NCI-H2171 treated with DMSO at 0.1 percent for 48 hours (cell line): ENCODE data around the gene PAOX.
A peak's percentile ranks its signal among the peaks of the same experiment; 100 is the strongest.

Experiments
- DNase-seq: peaks from one replicate; lab custom pipeline; 2025; lab: John Stamatoyannopoulos, UW

Gene PAOX

GRCh38 chr10:133350283-133350949 is 28.6 kb upstream of the PAOX start:
- DNase-seq = no peak

DNA sequence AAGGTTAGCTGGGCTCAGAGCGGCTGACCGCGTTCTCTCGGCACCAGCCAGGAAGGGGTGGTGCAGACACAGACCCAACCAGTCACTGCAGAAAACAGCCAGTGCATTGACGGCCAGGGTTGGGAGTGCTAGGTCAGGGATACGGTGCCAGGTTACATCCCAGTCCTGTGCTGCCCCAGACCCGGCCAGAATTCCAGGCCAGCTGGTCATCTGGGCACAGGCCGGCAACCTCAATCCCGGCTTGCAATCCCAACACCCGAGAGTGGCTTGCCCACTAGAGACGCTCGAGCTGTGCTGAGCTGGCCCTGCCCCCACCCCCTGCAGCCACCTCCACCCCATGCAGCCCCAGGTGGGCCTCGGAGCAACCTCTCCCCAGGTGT is 28.1 kb upstream of the PAOX start:
- no peak for DNase-seq

DNA sequence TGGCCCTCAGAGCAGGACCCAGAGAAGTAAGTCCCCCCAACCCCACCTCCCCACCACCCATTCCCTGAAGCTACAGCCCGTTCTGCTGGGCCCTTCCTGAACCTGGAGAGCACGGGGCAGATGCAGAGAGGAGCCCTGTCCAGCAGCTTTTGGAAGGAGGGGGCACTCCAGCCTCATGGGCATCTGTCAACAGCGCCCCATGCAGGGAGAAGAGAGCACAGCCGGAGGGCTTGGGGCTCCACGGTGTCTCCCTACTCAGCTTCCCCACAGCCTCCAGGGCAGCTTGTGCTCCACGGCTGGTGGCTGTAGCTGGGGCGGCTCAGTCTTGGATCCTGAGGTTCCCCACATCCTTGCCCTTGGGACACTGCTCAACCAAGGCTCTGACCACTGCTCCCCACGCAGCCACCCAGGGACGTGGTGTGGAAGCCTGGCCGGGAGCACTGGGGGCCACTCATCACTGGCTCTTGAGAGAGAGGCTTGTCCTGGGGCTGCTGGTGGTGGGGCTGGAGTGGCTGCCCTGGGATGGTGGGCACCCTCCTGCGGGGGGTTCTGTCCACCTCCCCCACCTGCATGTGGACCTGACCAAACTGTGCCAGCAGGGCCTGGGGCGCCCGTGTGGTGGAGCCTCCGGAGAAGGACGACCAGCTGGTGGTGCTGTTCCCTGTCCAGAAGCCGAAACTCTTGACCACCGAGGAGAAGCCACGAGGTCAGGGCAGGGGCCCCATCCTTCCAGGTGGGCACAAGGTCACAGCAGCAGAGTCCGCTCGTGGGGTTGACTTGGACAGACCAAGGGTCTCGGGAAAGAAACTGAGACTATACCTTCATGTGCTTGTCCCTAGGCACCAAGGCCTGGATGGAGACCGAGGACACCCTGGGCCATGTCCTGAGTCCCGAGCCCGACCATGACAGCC is 27.4 kb upstream of the PAOX start:
- no peak for DNase-seq

GRCh38 chr10:133353202-133353959 is 25.7 kb upstream of the PAOX start:
- DNase-seq = no peak

DNA sequence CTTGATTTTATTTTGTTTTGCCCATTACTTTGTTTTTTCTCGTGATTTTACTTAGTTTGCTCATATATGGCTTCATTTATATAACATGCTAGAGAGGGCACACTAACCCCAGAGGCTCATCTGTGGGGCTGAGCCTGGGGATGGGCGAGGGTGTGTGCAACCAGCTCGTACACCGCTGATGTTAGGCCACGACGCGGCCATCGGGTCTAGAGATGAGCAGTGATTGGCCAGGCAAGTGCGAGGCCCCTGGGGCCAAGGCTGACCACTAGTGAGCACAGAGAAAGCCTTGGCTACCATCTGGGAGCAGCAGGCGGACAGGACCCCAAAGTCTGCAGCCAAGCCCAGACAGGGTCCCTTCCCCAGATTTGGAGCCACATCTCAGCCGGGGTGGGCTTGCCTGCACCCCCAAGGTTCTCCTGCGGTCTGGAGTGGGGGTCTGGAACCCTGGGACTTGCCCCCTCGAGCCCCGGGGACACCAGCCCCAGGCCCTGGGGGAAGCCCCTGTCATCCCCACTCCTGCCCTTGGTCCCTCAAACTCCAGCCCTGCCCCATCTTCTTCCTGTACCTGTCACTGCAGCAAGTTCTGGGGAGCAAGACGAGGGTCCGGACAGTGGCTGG is 25.0 kb upstream of the PAOX start:
- no peak for DNase-seq

DNA sequence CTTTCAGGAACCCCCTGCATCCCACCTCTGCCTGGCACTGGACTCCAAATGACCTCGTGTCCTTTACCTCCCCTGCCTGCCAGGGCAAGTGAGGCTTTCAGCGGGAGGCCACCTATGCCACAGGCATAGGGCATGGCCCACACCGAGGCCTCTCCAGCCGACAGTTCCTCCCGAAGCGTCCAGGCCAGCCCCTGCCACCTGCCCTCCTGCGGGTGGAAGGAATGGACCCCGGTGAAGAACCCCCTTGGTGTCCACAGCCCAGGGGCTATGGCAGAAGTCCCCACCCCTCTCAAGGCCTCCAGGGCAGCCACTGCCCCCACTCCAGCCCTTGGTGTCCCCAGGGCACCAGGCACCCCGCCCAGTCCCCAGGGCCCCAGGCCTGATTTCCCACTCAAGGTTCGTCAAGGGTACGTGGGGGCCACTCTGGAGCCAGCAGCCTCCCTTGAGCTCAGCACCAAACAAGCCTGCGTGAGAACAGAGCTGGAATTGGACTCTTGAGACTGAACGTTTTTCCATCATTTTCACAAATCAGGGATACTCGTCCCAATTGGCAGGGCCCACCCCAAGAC is 24.3 kb upstream of the PAOX start:
- DNase-seq = no peak

GRCh38 chr10:133355266-133355665 is 23.8 kb upstream of the PAOX start:
- no peak for DNase-seq

- DNase-seq = no peak
These were observed 23.1 kb upstream of the PAOX start for GRCh38 chr10:133355991-133356390.

- DNase-seq = no peak
These were observed 22.3 kb upstream of the PAOX start for GRCh38 chr10:133356549-133357284.

GRCh38 chr10:133357285-133358161 is 21.5 kb upstream of the PAOX start, which contains the start of gene FUOM:
TSS of gene FUOM (minus strand) at chr10:133358019. CDS start at chr10:133358007, 12 bp downstream.
- DNase-seq = peak; percentile 44

DNA sequence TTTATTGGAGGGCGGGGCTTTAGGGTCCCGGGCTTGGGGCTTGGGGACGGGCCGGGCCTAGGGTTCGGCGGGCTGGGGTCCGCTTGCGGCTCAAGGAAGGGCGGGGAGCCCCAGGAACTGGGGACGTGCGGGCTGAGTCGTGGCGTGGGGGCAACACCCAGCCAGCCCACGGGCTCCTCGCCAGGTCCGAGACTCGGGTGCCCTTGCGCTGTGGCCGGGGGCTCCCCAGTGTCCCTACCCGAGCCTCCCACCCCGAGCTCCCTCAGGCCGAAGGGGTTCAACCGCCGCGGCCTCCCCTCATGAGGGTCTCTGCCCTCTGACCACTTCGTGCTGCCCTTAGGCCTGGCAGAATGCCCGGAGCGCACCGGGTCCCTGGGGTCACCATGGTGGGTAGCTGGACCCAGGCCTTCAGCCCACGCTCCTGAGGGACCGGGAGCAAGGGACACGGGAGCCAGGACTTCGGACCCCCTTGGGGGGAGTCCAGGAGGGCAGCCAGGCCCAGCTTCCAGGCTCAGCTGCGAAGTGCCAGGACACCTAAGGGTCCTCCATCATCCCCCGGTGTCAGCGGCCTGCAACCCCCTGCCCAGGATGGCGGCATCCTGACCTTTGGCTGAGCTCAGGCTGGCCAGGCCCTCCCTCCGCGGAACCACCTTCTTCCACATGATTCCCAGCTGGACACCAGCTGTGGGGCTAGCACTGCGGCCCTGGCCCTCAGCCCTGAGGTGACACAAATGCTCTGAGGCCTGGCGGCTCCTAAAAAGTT is 20.7 kb upstream of the PAOX start:
- no peak for DNase-seq

DNA sequence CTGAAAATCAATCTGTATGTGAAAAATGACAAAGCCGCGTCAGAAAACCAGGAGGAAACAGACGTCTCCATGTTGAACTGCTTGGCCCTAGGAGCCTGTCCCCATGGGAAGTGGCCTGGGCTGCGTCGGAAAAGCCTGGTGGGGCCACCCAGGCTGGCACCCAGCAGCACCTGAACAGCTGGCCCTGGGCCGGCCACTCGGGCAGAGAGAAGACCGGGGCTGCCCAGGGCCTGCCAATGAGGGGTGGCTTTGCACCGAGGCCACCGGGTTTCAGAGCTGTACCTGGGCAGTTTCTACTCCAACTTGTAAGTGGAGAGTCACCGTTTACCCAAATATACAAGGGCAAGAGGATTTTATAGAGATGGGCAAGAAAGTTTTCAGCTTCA is 20.1 kb upstream of the PAOX start:
- no peak for DNase-seq

GRCh38 chr10:133359554-133359971 is 19.5 kb upstream of the PAOX start:
- peak; percentile 37 for DNase-seq

GRCh38 chr10:133359972-133360610 is 19.0 kb upstream of the PAOX start:
- DNase-seq = no peak

- no peak for DNase-seq
These were observed 17.8 kb upstream of the PAOX start for GRCh38 chr10:133361227-133361626.

DNA sequence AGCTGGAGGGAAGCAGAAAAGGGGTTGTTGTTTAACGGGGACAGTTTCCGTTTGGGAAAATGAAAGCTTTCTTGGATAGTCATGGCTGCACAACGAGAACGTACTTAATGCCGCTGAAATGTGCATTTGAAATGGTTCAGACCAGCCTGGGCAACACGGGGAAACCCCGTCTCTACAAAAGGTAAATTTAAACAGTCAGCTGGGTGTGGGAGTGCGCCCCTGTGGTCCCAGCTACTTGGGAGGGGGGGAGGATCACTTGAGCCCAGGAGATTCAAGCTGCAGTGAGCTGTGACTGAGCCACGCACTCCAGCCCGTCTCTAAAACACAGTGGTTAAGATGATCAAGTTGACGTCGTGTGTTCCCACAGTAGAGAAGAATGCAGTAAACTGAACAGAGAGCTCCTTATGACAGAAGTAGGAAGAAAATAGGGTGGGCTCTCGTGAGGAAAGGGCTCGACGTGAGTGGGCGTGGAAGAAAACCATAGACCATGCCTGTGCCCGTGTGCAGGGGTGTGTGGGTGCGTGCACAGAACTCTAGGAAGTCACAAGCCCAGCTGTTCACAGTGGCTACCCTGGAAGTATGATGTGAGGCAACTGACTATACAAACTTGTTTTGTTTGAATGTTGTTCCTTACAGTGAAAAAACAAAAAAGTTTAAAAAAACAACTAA is 17.2 kb upstream of the PAOX start:
- DNase-seq = no peak

- no peak for DNase-seq
These were observed 16.2 kb upstream of the PAOX start for GRCh38 chr10:133362846-133363245.
